Measurements from ENCODE around the gene SUFU.

SUFU gene

GRCh38 chr10:102580230-102580629, 76.5 kb downstream of the SUFU start:
- in situ Hi-C loops (cut with HindIII; ENCODE audit: low pct_ligation_motif_present, low pct_unique_long_range_greater_than_20kb, low sequenced_read_pairs) = no loop called here
- no peak for DNase-seq

GRCh38 chr10:102581401-102581800, 77.6 kb downstream of the SUFU start:
- DNase-seq = no peak
- in situ Hi-C loops (cut with HindIII; ENCODE audit: low pct_ligation_motif_present, low pct_unique_long_range_greater_than_20kb, low sequenced_read_pairs) = no loop called here

GRCh38 chr10:102581981-102582580, 78.3 kb downstream of the SUFU start:
- no peak for DNase-seq
- in situ Hi-C loops (cut with HindIII; ENCODE audit: low pct_ligation_motif_present, low pct_unique_long_range_greater_than_20kb, low sequenced_read_pairs) = no loop called here

GRCh38 chr10:102583435-102584417, 80.0 kb downstream of the SUFU start:
- DNase-seq = peak; percentile 87

GRCh38 chr10:102585026-102585425, 81.3 kb downstream of the SUFU start:
- no peak for DNase-seq
- in situ Hi-C loops (cut with HindIII; ENCODE audit: low pct_ligation_motif_present, low pct_unique_long_range_greater_than_20kb, low sequenced_read_pairs) = no loop called here

More at GRCh38 chr10:102583435-102584417, 80.0 kb downstream of the SUFU start:
- in situ Hi-C loops (cut with HindIII; ENCODE audit: low pct_ligation_motif_present, low pct_unique_long_range_greater_than_20kb, low sequenced_read_pairs) = no loop called here

GRCh38 chr10:102586858-102587257, 83.1 kb downstream of the SUFU start:
- no peak for DNase-seq
- in situ Hi-C loops (cut with HindIII; ENCODE audit: low pct_ligation_motif_present, low pct_unique_long_range_greater_than_20kb, low sequenced_read_pairs) = no loop called here

GRCh38 chr10:102588875-102589274, 85.1 kb downstream of the SUFU start:
- DNase-seq = no peak
- in situ Hi-C loops (cut with HindIII; ENCODE audit: low pct_ligation_motif_present, low pct_unique_long_range_greater_than_20kb, low sequenced_read_pairs) = no loop called here

- in situ Hi-C loops (cut with HindIII; ENCODE audit: low pct_ligation_motif_present, low pct_unique_long_range_greater_than_20kb, low sequenced_read_pairs) = loop anchor here (10.0 kb wide), 1 partner anchor 88 kb away; the partner anchor contains the start of genes ACTR1A and SUFU
- DNase-seq = peak; percentile 61
Measured at GRCh38 chr10:102593074-102593803, 89.5 kb downstream of the SUFU start.

- DNase-seq = peak; percentile 34
- in situ Hi-C loops (cut with HindIII; ENCODE audit: low pct_ligation_motif_present, low pct_unique_long_range_greater_than_20kb, low sequenced_read_pairs) = loop anchor here (10.0 kb wide), 1 partner anchor 89 kb away; the partner anchor contains the start of genes ACTR1A and SUFU
Measured at GRCh38 chr10:102593804-102594079, 90.0 kb downstream of the SUFU start.

- no peak for DNase-seq
- in situ Hi-C loops (cut with HindIII; ENCODE audit: low pct_ligation_motif_present, low pct_unique_long_range_greater_than_20kb, low sequenced_read_pairs) = loop anchor here (10.0 kb wide), 1 partner anchor 90 kb away; the partner anchor contains the start of genes ACTR1A and SUFU
Measured at GRCh38 chr10:102595293-102595692, 91.5 kb downstream of the SUFU start.

GRCh38 chr10:102595897-102596296, 92.1 kb downstream of the SUFU start:
- no peak for DNase-seq

GRCh38 chr10:102596506-102596971, 92.8 kb downstream of the SUFU start:
- in situ Hi-C loops (cut with HindIII; ENCODE audit: low pct_ligation_motif_present, low pct_unique_long_range_greater_than_20kb, low sequenced_read_pairs) = loop anchor here (10.0 kb wide), 1 partner anchor 92 kb away; the partner anchor contains the start of genes ACTR1A and SUFU
- DNase-seq = peak; percentile 75

More at GRCh38 chr10:102595897-102596296, 92.1 kb downstream of the SUFU start:
- in situ Hi-C loops (cut with HindIII; ENCODE audit: low pct_ligation_motif_present, low pct_unique_long_range_greater_than_20kb, low sequenced_read_pairs) = loop anchor here (10.0 kb wide), 1 partner anchor 91 kb away; the partner anchor contains the start of genes ACTR1A and SUFU

- no peak for DNase-seq
- in situ Hi-C loops (cut with HindIII; ENCODE audit: low pct_ligation_motif_present, low pct_unique_long_range_greater_than_20kb, low sequenced_read_pairs) = loop anchor here (10.0 kb wide), 1 partner anchor 93 kb away; the partner anchor contains the start of genes ACTR1A and SUFU
Measured at GRCh38 chr10:102597131-102597991, 93.6 kb downstream of the SUFU start.

GRCh38 chr10:102598243-102598642, 94.5 kb downstream of the SUFU start:
- in situ Hi-C loops (cut with HindIII; ENCODE audit: low pct_ligation_motif_present, low pct_unique_long_range_greater_than_20kb, low sequenced_read_pairs) = loop anchor here (10.0 kb wide), 1 partner anchor 93 kb away; the partner anchor contains the start of genes ACTR1A and SUFU
- DNase-seq = no peak

GRCh38 chr10:102599565-102600327, 96.0 kb downstream of the SUFU start:
- in situ Hi-C loops (cut with HindIII; ENCODE audit: low pct_ligation_motif_present, low pct_unique_long_range_greater_than_20kb, low sequenced_read_pairs) = loop anchor here (10.0 kb wide), 1 partner anchor 95 kb away; the partner anchor contains the start of genes ACTR1A and SUFU
- DNase-seq = no peak

- in situ Hi-C loops (cut with HindIII; ENCODE audit: low pct_ligation_motif_present, low pct_unique_long_range_greater_than_20kb, low sequenced_read_pairs) = no loop called here
- no peak for DNase-seq
Measured at GRCh38 chr10:102600816-102601215, 97.0 kb downstream of the SUFU start.

- in situ Hi-C loops (cut with HindIII; ENCODE audit: low pct_ligation_motif_present, low pct_unique_long_range_greater_than_20kb, low sequenced_read_pairs) = no loop called here
- DNase-seq = no peak
Measured at GRCh38 chr10:102601639-102602038, 97.9 kb downstream of the SUFU start.

Measured in ACHN (cell line).